NOMO-1 treated with DMSO at 0.1 percent for 48 hours (cell line): Measurements from ENCODE around the gene APBA3.

Experiments
- DNase-seq: peaks from one replicate; lab custom pipeline; 2025; ENCODE audit not compliant: unreplicated experiment; lab: John Stamatoyannopoulos, UW

The APBA3 gene

GRCh38 chr19:3761382-3762129 lies at the start of gene APBA3:
Gene APBA3, minus strand, starts transcription at chr19:3761692. Its CDS starts 1,428 bp downstream, at chr19:3760264.
- peak; percentile 68 for DNase-seq

GRCh38 chr19:3810708-3811355 lies 49.3 kb upstream of the APBA3 start:
- no peak for DNase-seq

GRCh38 chr19:3809881-3810707 lies 48.6 kb upstream of the APBA3 start:
- no peak for DNase-seq

GRCh38 chr19:3808420-3809143 lies 47.1 kb upstream of the APBA3 start:
- DNase-seq = no peak

- no peak for DNase-seq
These were observed 46.3 kb upstream of the APBA3 start for GRCh38 chr19:3807574-3808354.

GRCh38 chr19:3807131-3807480 lies 45.6 kb upstream of the APBA3 start:
- DNase-seq = no peak

GRCh38 chr19:3805859-3806258 lies 44.4 kb upstream of the APBA3 start:
- no peak for DNase-seq

- DNase-seq = no peak
These were observed 42.9 kb upstream of the APBA3 start for GRCh38 chr19:3804429-3804828.

- no peak for DNase-seq
These were observed 42.5 kb upstream of the APBA3 start for GRCh38 chr19:3803986-3804385.

GRCh38 chr19:3803114-3803888 lies 41.8 kb upstream of the APBA3 start:
- DNase-seq = no peak

GRCh38 chr19:3801412-3802096 lies 40.1 kb upstream of the APBA3 start:
- DNase-seq = no peak

GRCh38 chr19:3800996-3801395 lies 39.5 kb upstream of the APBA3 start:
- DNase-seq = no peak

- DNase-seq = no peak
These were observed 36.6 kb upstream of the APBA3 start for GRCh38 chr19:3798137-3798536.

- DNase-seq = no peak
These were observed 34.9 kb upstream of the APBA3 start for GRCh38 chr19:3796358-3796757.

- DNase-seq = no peak
These were observed 32.3 kb upstream of the APBA3 start for GRCh38 chr19:3793799-3794198.

- DNase-seq = no peak
These were observed 30.6 kb upstream of the APBA3 start for GRCh38 chr19:3792114-3792513.

GRCh38 chr19:3790941-3791340 lies 29.4 kb upstream of the APBA3 start:
- no peak for DNase-seq

- no peak for DNase-seq
These were observed 28.8 kb upstream of the APBA3 start for GRCh38 chr19:3790209-3790734.
